CD4-positive, CD25-positive, alpha-beta regulatory T cell (primary cell): ENCODE data around the gene PAX2. TPM values are rescaled to one million over a fixed set of nuclear protein-coding genes. Genes with fewer than 3 reads are reported as not detected.

ENCODE experiments used
- ATAC-seq, 2 donors: fragments of 150-1000 bp; cut with Tn5 transposase; one replicate each; pipeline ENCODE4 v1.10.0; 2021; ENCODE audit warnings: low read depth in 2 of 2, moderate number of reproducible peaks in 2 of 2, moderate library complexity in 1 of 2
- DNase-seq, 3 donors: peaks; one replicate each; pipeline versions ENCODE4 v3.0.0 to v3.0.0-alpha.2; 2012 to 2022; ENCODE audit warnings: mixed read lengths in 1 of 3
- H3K27ac ChIP-seq: one replicate; pipeline ENCODE4 v1.7.0; 2013; ENCODE audit warnings: mild to moderate bottlenecking, low read length; ENCODE audit not compliant: insufficient read depth, poor library complexity, severe bottlenecking
- H3K27me3 ChIP-seq: one replicate; pipeline ENCODE4 v1.7.0; 2013; ENCODE audit warnings: low read length; ENCODE audit not compliant: control insufficient read depth, insufficient read depth
- H3K36me3 ChIP-seq: one replicate; pipeline ENCODE4 v1.7.0; 2013; ENCODE audit warnings: mild to moderate bottlenecking, low read length, moderate library complexity; ENCODE audit not compliant: control insufficient read depth, insufficient read depth
- H3K4me1 ChIP-seq: 2 replicates; pipeline ENCODE4 v1.7.0; 2013; ENCODE audit warnings: mild to moderate bottlenecking, low read length; ENCODE audit not compliant: insufficient read depth, control insufficient read depth, poor library complexity, severe bottlenecking
- H3K4me3 ChIP-seq: one replicate; pipeline ENCODE4 v1.7.0; 2013; ENCODE audit warnings: low read depth, mild to moderate bottlenecking, low read length, moderate library complexity
- H3K9me3 ChIP-seq, 2 experiments: 1 replicate in 1 of 2; 2 replicates in 1 of 2; pipeline ENCODE4 v1.7.0; 2013; ENCODE audit warnings: low read length in 2 of 2, mild to moderate bottlenecking in 1 of 2, moderate library complexity in 1 of 2; ENCODE audit not compliant: control insufficient read depth in 2 of 2
- H3K27ac Mint-ChIP-seq, 3 donors: one replicate each; pipeline ENCODE4 v1.8.0; 2020 to 2022; ENCODE audit warnings: mild to moderate bottlenecking in 3 of 3, mixed read lengths in 3 of 3, moderate library complexity in 2 of 3
- H3K27me3 Mint-ChIP-seq: one replicate; pipeline ENCODE4 v1.8.0; 2022; ENCODE audit warnings: mild to moderate bottlenecking, mixed read lengths
- H3K36me3 Mint-ChIP-seq: one replicate; pipeline ENCODE4 v1.8.0; 2020; ENCODE audit warnings: mixed read lengths
- H3K4me1 Mint-ChIP-seq, 4 donors: one replicate each; pipeline ENCODE4 v1.8.0; 2020 to 2022; ENCODE audit warnings: mixed read lengths in 4 of 4, mild to moderate bottlenecking in 1 of 4
- H3K4me3 Mint-ChIP-seq, 4 donors: one replicate each; pipeline ENCODE4 v1.8.0; 2020 to 2022; ENCODE audit warnings: mild to moderate bottlenecking in 4 of 4, mixed read lengths in 4 of 4, moderate library complexity in 3 of 4
- H3K9me3 Mint-ChIP-seq, 7 donors: one replicate each; pipeline ENCODE4 v1.8.0; 2020 to 2022; ENCODE audit warnings: mixed read lengths in 7 of 7, mild to moderate bottlenecking in 3 of 7, moderate library complexity in 2 of 7
- polyA plus RNA-seq, 4 donors: library from polyadenylated mRNA; unstranded; fragments of 300-500 nt; fragmentation: Illumina TruSeq; gene quantifications; one replicate each; pipeline ENCODE4 v1.2.3, GENCODE V29; 2021
- total RNA-seq: library from RNA; stranded (reverse); gene quantifications from one replicate; pipeline ENCODE4 v1.2.3, GENCODE V29; 2022

PAX2 gene
- total and polyA plus RNA-seq, 5 donors from 2014 or later: 0.08 TPM; not detected in 4

- no peaks in the 10 kb centered on the region for H3K9me3 Mint-ChIP-seq
- Histone ChIP-seq H3K4me3 (no peak overlapping the region), H3K27me3 (peaks cover 2% of the 10 kb centered on the region), H3K9me3 (no peaks in the 10 kb centered on the region), H3K4me1 (no peaks in the 10 kb centered on the region), H3K27ac (no peak overlapping the region), H3K36me3 (no peaks in the 10 kb centered on the region)
- H3K27ac Mint-ChIP-seq: no peak overlapping the region
- no peak for ATAC-seq
- peaks cover 58% of the 10 kb centered on the region for H3K27me3 Mint-ChIP-seq
- H3K4me1 Mint-ChIP-seq: no peaks in the 10 kb centered on the region
- no peak for DNase-seq
- H3K36me3 Mint-ChIP-seq: no peaks in the 10 kb centered on the region
- H3K4me3 Mint-ChIP-seq: no peak overlapping the region
Observed at GRCh38 chr10:100792574-100792973, 47.2 kb downstream of the PAX2 start.

DNA sequence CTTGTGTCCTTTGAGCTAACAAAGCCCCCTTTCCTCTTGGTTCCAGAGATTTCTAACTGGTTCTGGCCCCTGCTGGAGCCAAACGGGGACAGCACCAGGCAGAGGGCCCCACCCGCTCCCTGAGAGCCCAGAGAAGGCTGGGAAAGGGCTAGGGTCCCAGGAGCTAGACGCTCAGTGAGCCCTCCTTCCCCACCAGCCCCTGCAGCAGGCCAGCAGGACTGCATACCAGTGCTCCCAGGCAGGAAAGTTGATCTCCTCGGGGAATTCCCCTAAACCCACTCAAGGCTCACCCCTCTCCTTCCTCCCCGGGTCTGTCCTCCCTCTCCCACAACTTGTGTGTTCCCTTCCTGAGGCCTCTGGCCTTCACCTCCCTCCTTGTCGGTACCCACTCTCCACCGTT lies 47.7 kb downstream of the PAX2 start:
- H3K36me3 Mint-ChIP-seq: no peaks in the 10 kb centered on the region

GRCh38 chr10:100799881-100800280 lies 54.5 kb downstream of the PAX2 start:
- no peak overlapping the region for H3K4me3 Mint-ChIP-seq
- peaks cover 5% of the 10 kb centered on the region for H3K27me3 ChIP-seq
- H3K27ac Mint-ChIP-seq: no peak overlapping the region
- peaks cover 74% of the 10 kb centered on the region for H3K27me3 Mint-ChIP-seq
- H3K27ac ChIP-seq: no peak overlapping the region
- H3K36me3 ChIP-seq: no peaks in the 10 kb centered on the region
- no peaks in the 10 kb centered on the region for H3K4me1 Mint-ChIP-seq
- no peaks in the 10 kb centered on the region for H3K36me3 Mint-ChIP-seq
- H3K9me3 Mint-ChIP-seq: peaks cover 0 to 5% (median 0%) of the 10 kb centered on the region in 7 donors
- no peak overlapping the region for H3K4me3 ChIP-seq
- no peak for ATAC-seq
- DNase-seq: no peak
- no peaks in the 10 kb centered on the region for H3K9me3 ChIP-seq
- no peaks in the 10 kb centered on the region for H3K4me1 ChIP-seq

More for the DNA sequence above, 47.7 kb downstream of the PAX2 start:
- H3K4me1 Mint-ChIP-seq: no peaks in the 10 kb centered on the region
- H3K27me3 Mint-ChIP-seq: peaks cover 58% of the 10 kb centered on the region
- no peak overlapping the region for H3K4me3 ChIP-seq
- no peaks in the 10 kb centered on the region for H3K9me3 Mint-ChIP-seq
- H3K27ac Mint-ChIP-seq: no peak overlapping the region
- H3K4me1 ChIP-seq: no peaks in the 10 kb centered on the region
- H3K36me3 ChIP-seq: no peaks in the 10 kb centered on the region
- H3K4me3 Mint-ChIP-seq: no peak overlapping the region
- no peaks in the 10 kb centered on the region for H3K9me3 ChIP-seq
- H3K27ac ChIP-seq: no peak overlapping the region
- no peak for DNase-seq
- H3K27me3 ChIP-seq: peaks cover 5% of the 10 kb centered on the region
- ATAC-seq: no peak

GRCh38 chr10:100800931-100801330 lies 55.5 kb downstream of the PAX2 start:
- no peak overlapping the region for H3K27ac Mint-ChIP-seq

GRCh38 chr10:100802196-100802595 lies 56.8 kb downstream of the PAX2 start:
- H3K36me3 Mint-ChIP-seq: no peaks in the 10 kb centered on the region
- H3K27me3 ChIP-seq: peaks cover 4% of the 10 kb centered on the region
- H3K9me3 Mint-ChIP-seq: peaks cover 0 to 6% (median 0%) of the 10 kb centered on the region in 7 donors
- H3K27me3 Mint-ChIP-seq: peaks cover 57% of the 10 kb centered on the region
- no peaks in the 10 kb centered on the region for H3K4me1 Mint-ChIP-seq
- ATAC-seq (no peak), DNase-seq (no peak)
- H3K4me1 ChIP-seq: no peaks in the 10 kb centered on the region
- H3K27ac Mint-ChIP-seq: no peak overlapping the region
- H3K4me3 Mint-ChIP-seq: no peak overlapping the region
- no peak overlapping the region for H3K4me3 ChIP-seq
- H3K36me3 ChIP-seq: no peaks in the 10 kb centered on the region
- no peaks in the 10 kb centered on the region for H3K9me3 ChIP-seq
- no peak overlapping the region for H3K27ac ChIP-seq

More at GRCh38 chr10:100800931-100801330, 55.5 kb downstream of the PAX2 start:
- Histone ChIP-seq H3K27ac (no peak overlapping the region), H3K4me3 (no peak overlapping the region), H3K27me3 (peaks cover 5% of the 10 kb centered on the region), H3K36me3 (no peaks in the 10 kb centered on the region), H3K9me3 (no peaks in the 10 kb centered on the region), H3K4me1 (no peaks in the 10 kb centered on the region)
- no peaks in the 10 kb centered on the region for H3K36me3 Mint-ChIP-seq
- H3K27me3 Mint-ChIP-seq: peaks cover 68% of the 10 kb centered on the region
- no peak overlapping the region for H3K4me3 Mint-ChIP-seq
- no peaks in the 10 kb centered on the region for H3K4me1 Mint-ChIP-seq
- DNase-seq: no peak
- ATAC-seq: no peak
- H3K9me3 Mint-ChIP-seq: peaks cover 0 to 6% (median 0%) of the 10 kb centered on the region in 7 donors

- Histone ChIP-seq H3K9me3 (no peaks in the 10 kb centered on the region), H3K27me3 (peaks cover 2% of the 10 kb centered on the region), H3K27ac (no peak overlapping the region), H3K36me3 (no peaks in the 10 kb centered on the region), H3K4me1 (no peaks in the 10 kb centered on the region), H3K4me3 (no peak overlapping the region)
- ATAC-seq (no peak), DNase-seq (no peak)
- Mint-ChIP-seq H3K4me3 (no peak overlapping the region), H3K36me3 (no peaks in the 10 kb centered on the region), H3K9me3 (peaks cover 0 to 6% (median 0%) of the 10 kb centered on the region in 7 donors), H3K4me1 (no peaks in the 10 kb centered on the region), H3K27me3 (peaks cover 53% of the 10 kb centered on the region), H3K27ac (no peak overlapping the region)
Observed at GRCh38 chr10:100802607-100803006, 57.2 kb downstream of the PAX2 start.

DNA sequence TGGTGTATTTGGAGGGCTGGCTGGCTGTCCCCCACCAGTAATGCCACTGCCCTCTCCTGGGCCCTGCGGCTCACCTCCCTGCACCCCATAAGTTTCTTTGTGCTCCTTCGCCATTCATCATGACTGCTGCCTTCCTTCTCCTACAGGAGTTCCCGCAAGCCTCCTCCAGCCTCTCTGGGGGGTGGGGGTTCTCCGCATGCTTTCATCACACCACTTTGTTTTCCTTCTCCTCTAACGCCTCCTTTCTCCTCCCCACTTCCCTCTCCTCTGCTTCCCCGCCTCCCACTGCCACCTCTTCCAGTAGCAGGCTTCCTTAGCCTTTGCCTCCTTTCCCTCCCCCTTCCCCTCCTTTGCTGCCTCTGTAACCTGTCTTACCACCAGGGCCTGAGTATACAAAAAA lies 58.1 kb downstream of the PAX2 start:
- H3K27me3 Mint-ChIP-seq: peaks cover 51% of the 10 kb centered on the region
- H3K27me3 ChIP-seq: no peaks in the 10 kb centered on the region

DNA sequence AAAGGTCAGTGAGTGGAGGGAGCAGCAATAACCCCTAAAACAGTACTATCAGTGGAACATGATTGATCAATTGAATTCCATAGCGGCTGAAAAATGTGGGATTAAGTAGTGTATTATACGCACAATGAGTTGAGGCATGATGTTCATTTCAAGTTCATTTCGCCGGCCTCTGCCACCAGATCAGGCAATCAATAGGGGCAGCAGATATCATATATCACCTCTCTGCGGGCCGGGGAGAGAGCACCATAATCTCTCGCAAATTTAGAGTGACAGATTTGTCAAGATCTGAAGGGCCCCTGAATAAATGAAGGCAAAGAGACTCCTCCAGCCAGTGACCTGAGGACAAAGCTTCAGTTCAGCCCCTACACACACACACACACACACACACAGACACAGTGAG lies 58.5 kb downstream of the PAX2 start:
- H3K9me3 Mint-ChIP-seq: peaks cover 0 to 5% (median 0%) of the 10 kb centered on the region in 7 donors
- no peaks in the 10 kb centered on the region for H3K36me3 ChIP-seq
- H3K27ac Mint-ChIP-seq: no peak overlapping the region
- DNase-seq: no peak
- H3K4me1 ChIP-seq: no peaks in the 10 kb centered on the region
- no peak overlapping the region for H3K27ac ChIP-seq
- no peaks in the 10 kb centered on the region for H3K9me3 ChIP-seq
- no peaks in the 10 kb centered on the region for H3K36me3 Mint-ChIP-seq
- no peak overlapping the region for H3K4me3 ChIP-seq
- peaks cover 50% of the 10 kb centered on the region for H3K27me3 Mint-ChIP-seq
- no peaks in the 10 kb centered on the region for H3K27me3 ChIP-seq
- no peak for ATAC-seq
- H3K4me3 Mint-ChIP-seq: no peak overlapping the region
- H3K4me1 Mint-ChIP-seq: no peaks in the 10 kb centered on the region

More for the DNA sequence above, 58.1 kb downstream of the PAX2 start:
- DNase-seq (no peak), ATAC-seq (no peak)
- H3K4me3 ChIP-seq: no peak overlapping the region
- H3K36me3 Mint-ChIP-seq: no peaks in the 10 kb centered on the region
- H3K36me3 ChIP-seq: no peaks in the 10 kb centered on the region
- no peak overlapping the region for H3K27ac Mint-ChIP-seq
- no peaks in the 10 kb centered on the region for H3K9me3 ChIP-seq
- no peak overlapping the region for H3K27ac ChIP-seq
- peaks cover 0 to 5% (median 0%) of the 10 kb centered on the region in 7 donors for H3K9me3 Mint-ChIP-seq
- no peaks in the 10 kb centered on the region for H3K4me1 Mint-ChIP-seq
- no peak overlapping the region for H3K4me3 Mint-ChIP-seq
- H3K4me1 ChIP-seq: no peaks in the 10 kb centered on the region
